ENCODE data around the gene GREB1.
A peak's percentile ranks its signal among the peaks of the same experiment; 100 is the strongest.

The GREB1 gene

GRCh38 chr2:11584525-11585056 lies 50.7 kb downstream of the GREB1 start:
- H2BK120ac ChIP-seq (ENCODE audit: low read depth, low read length) = no peak overlapping the region
- no peak overlapping the region for H2BK5ac ChIP-seq (ENCODE audit: low read depth, low read length, poor library complexity, severe bottlenecking)
- H2BK15ac ChIP-seq (ENCODE audit: low read depth, poor library complexity, severe bottlenecking) = no peak overlapping the region
- H3K4me2 ChIP-seq (ENCODE audit: low read length, poor library complexity, severe bottlenecking) = no peak overlapping the region
- H3K4me3 ChIP-seq (ENCODE audit: insufficient read depth in 1 of 2, low read depth in 1 of 2, low read length in 2 of 2) = no peak overlapping the region
- no peak overlapping the region for H2AFZ ChIP-seq (ENCODE audit: low read depth, low read length)
- no peak overlapping the region for H3K14ac ChIP-seq (ENCODE audit: low read length in 2 of 2)
- no peak overlapping the region for H3K27ac ChIP-seq (ENCODE audit: low read length, poor library complexity, severe bottlenecking)
- H3K18ac ChIP-seq (ENCODE audit: low read depth in 1 of 2, low read length in 2 of 2) = no peak overlapping the region
- no peak overlapping the region for H3K9ac ChIP-seq (ENCODE audit: low read length)
- H3K36me3 ChIP-seq (ENCODE audit: control insufficient read depth in 1 of 2, insufficient read depth in 2 of 2, low read depth in 1 of 2, low read length in 2 of 2) = no peaks in the 10 kb centered on the region
- H4K8ac ChIP-seq (ENCODE audit: low read length) = no peak overlapping the region
- H3K4me1 ChIP-seq (ENCODE audit: control insufficient read depth, insufficient read depth, low read depth, low read length) = no peaks in the 10 kb centered on the region
- no peak overlapping the region for H2BK12ac ChIP-seq (ENCODE audit: low read length in 2 of 2)
- no peak overlapping the region for H3K4ac ChIP-seq (ENCODE audit: low read depth in 1 of 2, low read length in 2 of 2)
- H3K9me3 ChIP-seq (ENCODE audit: control insufficient read depth, low read length) = no peaks in the 10 kb centered on the region
- WGBS = 89% methylated on average over 17 of the region's 18 CpGs
- H4K91ac ChIP-seq (ENCODE audit: low read length) = no peak overlapping the region
- H3K27me3 ChIP-seq (ENCODE audit: control insufficient read depth in 1 of 2, insufficient read depth in 1 of 2, low read length in 2 of 2) = peaks cover 39 to 55% of the 10 kb centered on the region in 2 experiments
- H2AK5ac ChIP-seq (ENCODE audit: low read length, severe bottlenecking) = no peak overlapping the region
- no peaks in the 10 kb centered on the region for H3K79me1 ChIP-seq (replicated peaks; ENCODE audit: low read length, poor library complexity, severe bottlenecking)
- no peak for DNase-seq
- H3K23ac ChIP-seq (ENCODE audit: low read length in 2 of 2) = no peak overlapping the region

GRCh38 chr2:11585071-11585470 lies 51.2 kb downstream of the GREB1 start:
- no peak overlapping the region for H2BK5ac ChIP-seq (ENCODE audit: low read depth, low read length, poor library complexity, severe bottlenecking)
- H2BK15ac ChIP-seq (ENCODE audit: low read depth, poor library complexity, severe bottlenecking) = no peak overlapping the region
- H2BK12ac ChIP-seq (ENCODE audit: low read length in 2 of 2) = peak overlapping the region in 1 of 2 experiments; percentile 66
- H3K23ac ChIP-seq (ENCODE audit: low read length in 2 of 2) = no peak overlapping the region
- DNase-seq = no peak
- H3K4me2 ChIP-seq (ENCODE audit: low read length, poor library complexity, severe bottlenecking) = no peak overlapping the region
- H3K27ac ChIP-seq (ENCODE audit: low read length, poor library complexity, severe bottlenecking) = no peak overlapping the region
- H3K14ac ChIP-seq (ENCODE audit: low read length in 2 of 2) = no peak overlapping the region
- H3K36me3 ChIP-seq (ENCODE audit: control insufficient read depth in 1 of 2, insufficient read depth in 2 of 2, low read depth in 1 of 2, low read length in 2 of 2) = no peaks in the 10 kb centered on the region
- H2BK120ac ChIP-seq (ENCODE audit: low read depth, low read length) = no peak overlapping the region
- H4K8ac ChIP-seq (ENCODE audit: low read length) = no peak overlapping the region
- H3K4me1 ChIP-seq (ENCODE audit: control insufficient read depth, insufficient read depth, low read depth, low read length) = no peaks in the 10 kb centered on the region
- H3K9me3 ChIP-seq (ENCODE audit: control insufficient read depth, low read length) = no peaks in the 10 kb centered on the region
- H3K18ac ChIP-seq (ENCODE audit: low read depth in 1 of 2, low read length in 2 of 2) = no peak overlapping the region
- no peaks in the 10 kb centered on the region for H3K79me1 ChIP-seq (replicated peaks; ENCODE audit: low read length, poor library complexity, severe bottlenecking)
- 96% methylated on average over 7 of the region's 7 CpGs for WGBS
- H3K27me3 ChIP-seq (ENCODE audit: control insufficient read depth in 1 of 2, insufficient read depth in 1 of 2, low read length in 2 of 2) = peaks cover 43 to 57% of the 10 kb centered on the region in 2 experiments
- H2AK5ac ChIP-seq (ENCODE audit: low read length, severe bottlenecking) = no peak overlapping the region
- no peak overlapping the region for H3K4me3 ChIP-seq (ENCODE audit: insufficient read depth in 1 of 2, low read depth in 1 of 2, low read length in 2 of 2)
- H2AFZ ChIP-seq (ENCODE audit: low read depth, low read length) = no peak overlapping the region
- H3K4ac ChIP-seq (ENCODE audit: low read depth in 1 of 2, low read length in 2 of 2) = no peak overlapping the region
- no peak overlapping the region for H4K91ac ChIP-seq (ENCODE audit: low read length)
- no peak overlapping the region for H3K9ac ChIP-seq (ENCODE audit: low read length)

GRCh38 chr2:11588228-11589110 lies 54.6 kb downstream of the GREB1 start:
- no peak overlapping the region for H2AK5ac ChIP-seq (ENCODE audit: low read length, severe bottlenecking)
- no peak overlapping the region for H3K23ac ChIP-seq (ENCODE audit: low read length in 2 of 2)
- no peaks in the 10 kb centered on the region for H3K36me3 ChIP-seq (ENCODE audit: control insufficient read depth in 1 of 2, insufficient read depth in 2 of 2, low read depth in 1 of 2, low read length in 2 of 2)
- H3K27ac ChIP-seq (ENCODE audit: low read length, poor library complexity, severe bottlenecking) = no peak overlapping the region
- no peak overlapping the region for H2BK15ac ChIP-seq (ENCODE audit: low read depth, poor library complexity, severe bottlenecking)
- no peak for DNase-seq
- H3K18ac ChIP-seq (ENCODE audit: low read depth in 1 of 2, low read length in 2 of 2) = no peak overlapping the region
- H3K14ac ChIP-seq (ENCODE audit: low read length in 2 of 2) = no peak overlapping the region
- no peak overlapping the region for H2BK12ac ChIP-seq (ENCODE audit: low read length in 2 of 2)
- no peak overlapping the region for H3K9ac ChIP-seq (ENCODE audit: low read length)
- no peaks in the 10 kb centered on the region for H3K9me3 ChIP-seq (ENCODE audit: control insufficient read depth, low read length)
- no peak overlapping the region for H4K8ac ChIP-seq (ENCODE audit: low read length)
- H3K27me3 ChIP-seq (ENCODE audit: control insufficient read depth in 1 of 2, insufficient read depth in 1 of 2, low read length in 2 of 2) = peaks cover 45 to 52% of the 10 kb centered on the region in 2 experiments
- no peaks in the 10 kb centered on the region for H3K79me1 ChIP-seq (replicated peaks; ENCODE audit: low read length, poor library complexity, severe bottlenecking)
- H2BK120ac ChIP-seq (ENCODE audit: low read depth, low read length) = no peak overlapping the region
- no peak overlapping the region for H3K4me2 ChIP-seq (ENCODE audit: low read length, poor library complexity, severe bottlenecking)
- H3K4me3 ChIP-seq (ENCODE audit: insufficient read depth in 1 of 2, low read depth in 1 of 2, low read length in 2 of 2) = no peak overlapping the region
- H3K4me1 ChIP-seq (ENCODE audit: control insufficient read depth, insufficient read depth, low read depth, low read length) = peaks cover 1% of the 10 kb centered on the region
- no peak overlapping the region for H2BK5ac ChIP-seq (ENCODE audit: low read depth, low read length, poor library complexity, severe bottlenecking)
- no peak overlapping the region for H4K91ac ChIP-seq (ENCODE audit: low read length)
- no peak overlapping the region for H2AFZ ChIP-seq (ENCODE audit: low read depth, low read length)
- H3K4ac ChIP-seq (ENCODE audit: low read depth in 1 of 2, low read length in 2 of 2) = no peak overlapping the region
- 91% methylated on average over 21 of the region's 21 CpGs for WGBS

GRCh38 chr2:11589316-11589940 lies 55.6 kb downstream of the GREB1 start:
- H3K4me3 ChIP-seq (ENCODE audit: insufficient read depth in 1 of 2, low read depth in 1 of 2, low read length in 2 of 2) = no peak overlapping the region
- no peak overlapping the region for H4K91ac ChIP-seq (ENCODE audit: low read length)
- H3K27ac ChIP-seq (ENCODE audit: low read length, poor library complexity, severe bottlenecking) = no peak overlapping the region
- no peak overlapping the region for H4K8ac ChIP-seq (ENCODE audit: low read length)
- H2BK120ac ChIP-seq (ENCODE audit: low read depth, low read length) = no peak overlapping the region
- H3K79me1 ChIP-seq (replicated peaks; ENCODE audit: low read length, poor library complexity, severe bottlenecking) = no peaks in the 10 kb centered on the region
- peaks cover 1% of the 10 kb centered on the region for H3K4me1 ChIP-seq (ENCODE audit: control insufficient read depth, insufficient read depth, low read depth, low read length)
- DNase-seq = no peak
- no peaks in the 10 kb centered on the region for H3K9me3 ChIP-seq (ENCODE audit: control insufficient read depth, low read length)
- H3K4ac ChIP-seq (ENCODE audit: low read depth in 1 of 2, low read length in 2 of 2) = no peak overlapping the region
- no peak overlapping the region for H2BK15ac ChIP-seq (ENCODE audit: low read depth, poor library complexity, severe bottlenecking)
- no peak overlapping the region for H3K14ac ChIP-seq (ENCODE audit: low read length in 2 of 2)
- no peak overlapping the region for H2BK12ac ChIP-seq (ENCODE audit: low read length in 2 of 2)
- H2AFZ ChIP-seq (ENCODE audit: low read depth, low read length) = no peak overlapping the region
- no peak overlapping the region for H2BK5ac ChIP-seq (ENCODE audit: low read depth, low read length, poor library complexity, severe bottlenecking)
- no peak overlapping the region for H2AK5ac ChIP-seq (ENCODE audit: low read length, severe bottlenecking)
- no peaks in the 10 kb centered on the region for H3K36me3 ChIP-seq (ENCODE audit: control insufficient read depth in 1 of 2, insufficient read depth in 2 of 2, low read depth in 1 of 2, low read length in 2 of 2)
- no peak overlapping the region for H3K23ac ChIP-seq (ENCODE audit: low read length in 2 of 2)
- WGBS = 90% methylated on average over 12 of the region's 12 CpGs
- no peak overlapping the region for H3K9ac ChIP-seq (ENCODE audit: low read length)
- peaks cover 45 to 52% of the 10 kb centered on the region in 2 experiments for H3K27me3 ChIP-seq (ENCODE audit: control insufficient read depth in 1 of 2, insufficient read depth in 1 of 2, low read length in 2 of 2)
- no peak overlapping the region for H3K4me2 ChIP-seq (ENCODE audit: low read length, poor library complexity, severe bottlenecking)
- no peak overlapping the region for H3K18ac ChIP-seq (ENCODE audit: low read depth in 1 of 2, low read length in 2 of 2)

Data from mesenchymal stem cell (in vitro differentiated cells and primary cell).